Activated naive CD4-positive, alpha-beta T cell treated with anti-CD3 and anti-CD28 coated beads for 36 hours (primary cell): ENCODE results near the gene EPC1. TPM values are rescaled to one million over a fixed set of nuclear protein-coding genes. Genes with fewer than 3 reads are reported as not detected.
A peak's percentile ranks its signal among the peaks of the same experiment; 100 is the strongest.
"Not testable (repeated sequence)": the region's sequence is repeated elsewhere in the genome, so short reads cannot be mapped to it uniquely, and the experiment has no call there.

Source experiments
- CTCF ChIA-PET: fragments of 350-600 bp; sonication (Branson Sonifier 250); formaldehyde crosslinking; loops from one replicate; lab custom pipeline; 2021; ENCODE audit warnings: antibody characterized with exemption; lab: Charles Lee
- DNase-seq: peaks from one replicate; pipeline ENCODE4 v3.0.0-alpha.2; 2020
- H3K27ac Mint-ChIP-seq: one replicate; pipeline ENCODE4 v1.8.0; 2021; ENCODE audit warnings: mild to moderate bottlenecking, mixed read lengths
- H3K27me3 Mint-ChIP-seq: one replicate; pipeline ENCODE4 v1.8.0; 2021; ENCODE audit warnings: low read depth, mixed read lengths
- H3K36me3 Mint-ChIP-seq: one replicate; pipeline ENCODE4 v1.8.0; 2021; ENCODE audit warnings: low read depth, mixed read lengths
- H3K4me1 Mint-ChIP-seq: one replicate; pipeline ENCODE4 v1.8.0; 2021; ENCODE audit warnings: low read depth, mixed read lengths
- H3K4me3 Mint-ChIP-seq: one replicate; pipeline ENCODE4 v1.8.0; 2021; ENCODE audit warnings: mild to moderate bottlenecking, moderate library complexity, mixed read lengths
- H3K9me3 Mint-ChIP-seq: one replicate; pipeline ENCODE4 v1.8.0; 2021; ENCODE audit warnings: mixed read lengths
- intact Hi-C: fragments of 100-400 bp; cut with micrococcal nuclease; formaldehyde crosslinking; loops from one replicate; pipeline ENCODE4 v1.15.1; 2023
- total RNA-seq, 2 experiments: library from RNA; stranded (reverse); gene quantifications; one replicate each; pipeline ENCODE4 v1.2.3, GENCODE V29; 2021

The EPC1 gene
- total RNA-seq, 2 experiments from 2014 or later = 29.4 to 33.5 TPM

DNA sequence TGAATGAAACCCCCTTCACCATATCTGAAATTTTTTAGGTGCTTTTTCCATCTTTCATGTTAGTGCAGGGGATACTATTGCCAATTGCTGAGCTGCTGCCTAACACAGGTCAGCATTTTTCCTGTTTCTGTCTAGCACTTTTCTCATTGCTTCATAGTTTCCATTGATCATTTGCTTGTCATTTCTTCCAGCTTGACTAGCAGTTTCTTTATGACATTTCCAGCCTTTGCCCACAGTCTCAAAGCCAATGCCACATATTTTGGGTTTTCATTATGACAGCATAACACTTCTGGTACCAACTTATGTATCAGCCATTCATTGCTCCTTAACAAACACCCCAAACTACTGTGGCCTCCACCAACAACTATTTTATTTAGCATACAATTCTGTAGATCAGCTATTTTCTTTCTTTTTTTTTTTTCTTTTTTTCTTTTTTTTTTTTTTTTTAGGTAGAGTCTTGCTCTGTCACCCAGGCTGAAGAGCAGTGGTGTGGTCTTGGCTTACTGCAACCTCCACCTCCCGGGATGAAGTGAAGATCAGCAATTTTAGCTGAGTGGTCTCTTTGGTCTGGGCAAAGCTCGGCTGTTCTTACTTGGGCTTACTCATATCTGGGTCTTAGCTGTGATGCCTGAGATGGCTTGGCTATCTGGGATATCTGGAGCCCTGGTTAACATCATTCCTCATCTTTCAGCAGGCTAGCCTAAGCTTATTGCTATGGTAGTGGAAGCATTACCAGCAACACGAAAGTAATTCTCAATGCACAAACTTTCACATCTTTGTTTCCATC is 102.3 kb downstream of the EPC1 start:
- intact Hi-C loops = loop anchor here (1.0 to 10.0 kb wide), 15 partner anchors 54 to 1010 kb away; partner anchors contain the start of genes CCDC7 and ITGB1
- CTCF ChIA-PET = interaction anchor here (0.6 to 1.1 kb wide), 5 partner anchors 11 to 900 kb away, joined by 3 to 7 read pairs (median 3); no protein-coding TSS in a partner anchor
- Mint-ChIP-seq H3K36me3 (no peaks in the 10 kb centered on the region), H3K9me3 (no peaks in the 10 kb centered on the region), H3K27me3 (no peaks in the 10 kb centered on the region), H3K27ac (peak overlapping the region; percentile 59), H3K4me1 (peaks cover 19% of the 10 kb centered on the region), H3K4me3 (no peak overlapping the region)
- peak; percentile 57 for DNase-seq

GRCh38 chr10:32244011-32244410 is 102.9 kb downstream of the EPC1 start:
- Mint-ChIP-seq H3K4me1 (peaks cover 16% of the 10 kb centered on the region), H3K27me3 (no peaks in the 10 kb centered on the region), H3K4me3 (no peak overlapping the region), H3K9me3 (no peaks in the 10 kb centered on the region), H3K36me3 (no peaks in the 10 kb centered on the region), H3K27ac (no peak overlapping the region)
- intact Hi-C loops = loop anchor here (1.0 to 10.0 kb wide), 15 partner anchors 53 to 1011 kb away; partner anchors contain the start of genes CCDC7 and ITGB1
- CTCF ChIA-PET = interaction anchor here (0.6 to 1.1 kb wide), 3 partner anchors 12 to 901 kb away, joined by 3 to 7 read pairs (median 3); no protein-coding TSS in a partner anchor
- no peak for DNase-seq

DNA sequence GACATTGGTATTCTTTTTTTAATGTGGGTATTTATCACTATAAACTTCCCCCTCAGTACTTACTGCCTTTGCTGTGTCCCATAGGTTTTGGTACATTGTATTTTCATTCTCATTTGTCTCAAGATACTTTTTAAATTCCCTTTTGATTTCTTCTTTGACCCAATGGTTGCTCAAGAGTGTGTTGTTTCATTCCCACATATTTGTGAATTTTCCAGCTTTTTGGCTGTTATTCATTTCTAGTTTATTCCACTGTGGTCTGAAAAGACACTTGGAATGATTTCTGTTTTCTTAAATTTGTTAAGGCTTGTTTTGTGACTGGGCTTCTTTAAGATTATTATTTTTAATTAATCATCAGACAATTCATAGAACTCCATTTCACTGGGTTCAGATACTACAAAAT is 105.0 kb downstream of the EPC1 start:
- Mint-ChIP-seq H3K27me3 (no peaks in the 10 kb centered on the region), H3K9me3 (no peaks in the 10 kb centered on the region), H3K4me3 (no peak overlapping the region), H3K27ac (no peak overlapping the region), H3K36me3 (no peaks in the 10 kb centered on the region), H3K4me1 (peaks cover 16% of the 10 kb centered on the region)
- intact Hi-C loops = loop anchor here (5.0 to 10.0 kb wide), 3 partner anchors 765 to 1013 kb away; no protein-coding TSS in a partner anchor
- no peak for DNase-seq
- CTCF ChIA-PET = interaction anchor here (0.7 to 1.2 kb wide), 2 partner anchors 52 to 125 kb away, joined by 3 to 4 read pairs; no protein-coding TSS in a partner anchor

DNA sequence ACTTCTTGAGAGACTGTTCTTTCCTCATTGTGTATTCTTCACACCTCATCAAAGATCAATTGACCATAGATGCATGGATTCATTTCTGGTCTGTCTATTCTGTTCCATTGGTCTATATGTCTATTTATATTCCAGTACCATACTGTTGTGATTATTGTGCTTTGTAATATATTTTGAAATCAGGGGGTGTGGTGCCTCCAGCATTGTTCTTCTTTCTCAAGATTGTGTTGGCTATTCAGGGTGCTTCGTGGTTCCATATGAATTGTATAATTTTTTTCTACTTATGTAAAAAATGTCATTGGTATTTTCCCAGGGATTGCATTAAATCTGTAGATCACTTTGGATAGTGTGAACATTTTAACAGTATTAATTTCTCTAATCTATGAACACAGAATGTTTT is 106.5 kb downstream of the EPC1 start:
- Mint-ChIP-seq H3K4me1 (peaks cover 13% of the 10 kb centered on the region), H3K27ac (no peak overlapping the region), H3K27me3 (no peaks in the 10 kb centered on the region), H3K4me3 (no peak overlapping the region), H3K36me3 (no peaks in the 10 kb centered on the region), H3K9me3 (no peaks in the 10 kb centered on the region)
- intact Hi-C loops = loop anchor here (5.0 to 10.0 kb wide), 3 partner anchors 767 to 1014 kb away; no protein-coding TSS in a partner anchor
- DNase-seq = no peak
- CTCF ChIA-PET = no interaction called here

GRCh38 chr10:32239769-32240168 is 107.2 kb downstream of the EPC1 start:
- intact Hi-C loops = loop anchor here (5.0 to 10.0 kb wide), 3 partner anchors 768 to 1015 kb away; no protein-coding TSS in a partner anchor
- Mint-ChIP-seq H3K4me1 (peaks cover 9% of the 10 kb centered on the region), H3K27ac (no peak overlapping the region), H3K27me3 (no peaks in the 10 kb centered on the region), H3K9me3 (no peaks in the 10 kb centered on the region), H3K4me3 (no peak overlapping the region), H3K36me3 (no peaks in the 10 kb centered on the region)
- CTCF ChIA-PET = no interaction called here
- DNase-seq = no peak

GRCh38 chr10:32237644-32238345 is 109.2 kb downstream of the EPC1 start:
- no peak overlapping the region for H3K4me3 Mint-ChIP-seq
- H3K27me3 Mint-ChIP-seq = no peaks in the 10 kb centered on the region
- H3K4me1 Mint-ChIP-seq = no peaks in the 10 kb centered on the region
- intact Hi-C loops = no loop called here
- H3K36me3 Mint-ChIP-seq = no peaks in the 10 kb centered on the region
- no peaks in the 10 kb centered on the region for H3K9me3 Mint-ChIP-seq
- no peak overlapping the region for H3K27ac Mint-ChIP-seq
- CTCF ChIA-PET = no interaction called here
- no peak for DNase-seq

- no peaks in the 10 kb centered on the region for H3K27me3 Mint-ChIP-seq
- DNase-seq = no peak
- CTCF ChIA-PET = no interaction called here
- no peaks in the 10 kb centered on the region for H3K4me1 Mint-ChIP-seq
- no peak overlapping the region for H3K27ac Mint-ChIP-seq
- no peak overlapping the region for H3K4me3 Mint-ChIP-seq
- H3K36me3 Mint-ChIP-seq = no peaks in the 10 kb centered on the region
- H3K9me3 Mint-ChIP-seq = no peaks in the 10 kb centered on the region
- intact Hi-C loops = no loop called here
Measured at GRCh38 chr10:32234471-32234870, 112.5 kb downstream of the EPC1 start.

GRCh38 chr10:32233375-32233774 is 113.6 kb downstream of the EPC1 start:
- H3K4me1 Mint-ChIP-seq, H3K9me3 Mint-ChIP-seq, H3K27ac Mint-ChIP-seq, DNase-seq, CTCF ChIA-PET, H3K36me3 Mint-ChIP-seq, H3K4me3 Mint-ChIP-seq, intact Hi-C loops, H3K27me3 Mint-ChIP-seq: not testable (repeated sequence)

DNA sequence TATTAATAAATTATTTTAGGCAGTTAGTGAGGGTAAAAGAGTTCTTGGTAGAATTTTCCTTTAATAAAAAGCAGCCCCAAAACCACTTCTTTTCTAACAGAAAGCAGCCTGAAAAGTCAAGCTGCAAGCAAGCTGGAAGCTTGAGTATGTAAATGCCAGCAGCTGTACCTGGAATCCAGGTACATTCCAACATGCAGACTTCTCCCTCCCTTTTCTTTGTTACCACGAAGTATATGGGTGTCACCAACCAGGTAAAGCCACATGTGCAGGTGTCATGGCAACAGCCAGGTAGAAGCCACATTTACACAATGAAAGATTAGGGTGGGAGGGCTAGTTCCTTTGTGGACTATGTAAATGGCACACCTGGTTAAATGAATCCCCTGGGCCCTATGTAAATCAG is 114.6 kb downstream of the EPC1 start:
- Mint-ChIP-seq H3K36me3 (no peaks in the 10 kb centered on the region), H3K9me3 (no peaks in the 10 kb centered on the region), H3K27ac (no peak overlapping the region), H3K4me1 (no peaks in the 10 kb centered on the region), H3K27me3 (no peaks in the 10 kb centered on the region), H3K4me3 (no peak overlapping the region)
- no peak for DNase-seq
- intact Hi-C loops = no loop called here
- CTCF ChIA-PET = interaction anchor here (0.6 kb wide), 1 partner anchor 190 kb away, joined by 3 read pairs; no protein-coding TSS in a partner anchor

DNA sequence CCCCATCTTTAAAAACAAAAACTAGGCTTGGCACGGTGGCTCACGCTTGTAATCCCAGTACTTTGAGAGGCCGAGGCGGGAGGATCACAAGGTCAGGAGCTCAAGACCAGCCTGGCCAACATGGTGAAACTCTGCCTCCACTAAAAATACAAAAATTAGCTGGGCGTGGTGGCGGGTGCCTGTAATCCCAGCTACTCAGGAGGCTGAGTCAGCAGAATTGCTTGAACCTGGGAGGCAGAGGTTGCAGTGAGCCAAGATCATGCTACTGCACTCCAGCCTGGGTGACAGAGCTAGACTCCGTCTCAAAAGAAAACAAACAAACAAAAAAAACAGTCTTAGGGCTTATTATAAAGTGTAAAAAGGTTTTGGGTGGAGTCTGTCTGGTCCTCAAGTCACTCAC is 117.2 kb downstream of the EPC1 start:
- H3K4me1 Mint-ChIP-seq, DNase-seq, H3K36me3 Mint-ChIP-seq, H3K4me3 Mint-ChIP-seq, H3K27ac Mint-ChIP-seq, H3K27me3 Mint-ChIP-seq, H3K9me3 Mint-ChIP-seq, CTCF ChIA-PET, intact Hi-C loops: not testable (repeated sequence)

DNA sequence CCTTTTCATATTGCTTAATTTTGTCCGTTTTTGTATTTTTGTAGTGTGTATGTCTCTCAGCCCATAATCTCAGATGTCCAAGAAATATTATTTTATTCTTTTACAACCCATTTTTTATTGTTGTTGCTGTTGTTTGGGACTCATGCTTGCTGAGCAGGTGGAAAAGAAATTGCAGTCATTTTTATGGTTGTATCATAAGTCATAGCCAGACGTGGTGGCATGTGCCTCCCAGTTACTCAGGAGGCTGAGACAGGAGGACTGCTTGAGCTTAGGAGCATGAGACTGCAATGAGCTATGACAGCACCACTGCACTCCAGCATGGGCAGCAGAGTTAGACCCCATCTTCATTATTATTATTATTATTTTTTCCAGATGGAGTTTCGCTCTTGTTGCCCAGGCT is 117.8 kb downstream of the EPC1 start:
- no peaks in the 10 kb centered on the region for H3K4me1 Mint-ChIP-seq
- H3K4me3 Mint-ChIP-seq = no peak overlapping the region
- CTCF ChIA-PET = interaction anchor here (1.2 kb wide), 1 partner anchor 18 kb away, joined by 3 read pairs; no protein-coding TSS in a partner anchor
- no peak overlapping the region for H3K27ac Mint-ChIP-seq
- intact Hi-C loops = no loop called here
- no peaks in the 10 kb centered on the region for H3K27me3 Mint-ChIP-seq
- no peaks in the 10 kb centered on the region for H3K9me3 Mint-ChIP-seq
- DNase-seq = no peak
- no peaks in the 10 kb centered on the region for H3K36me3 Mint-ChIP-seq

DNA sequence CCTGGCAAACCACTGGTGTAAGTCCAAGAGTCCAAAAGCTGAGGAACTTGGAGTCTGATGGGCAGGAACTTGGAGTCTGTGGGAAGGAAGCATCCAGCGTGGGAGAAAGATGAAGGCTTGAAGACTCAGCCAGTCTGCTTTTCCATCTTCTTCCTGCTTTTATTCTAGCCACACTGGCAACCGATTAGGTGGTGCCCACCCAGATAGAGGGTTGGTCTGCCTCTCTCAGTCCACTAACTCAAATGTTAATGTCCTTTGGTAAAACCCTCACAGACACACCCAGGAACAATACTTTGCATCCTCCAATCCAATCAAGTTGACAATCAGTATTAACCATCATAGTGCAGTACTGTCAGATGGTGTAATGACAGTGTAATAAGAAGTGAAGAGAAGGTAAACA is 119.2 kb downstream of the EPC1 start:
- peaks cover 1% of the 10 kb centered on the region for H3K9me3 Mint-ChIP-seq

More for the DNA sequence above, 119.2 kb downstream of the EPC1 start:
- DNase-seq = no peak
- CTCF ChIA-PET = no interaction called here
- no peaks in the 10 kb centered on the region for H3K36me3 Mint-ChIP-seq
- no peaks in the 10 kb centered on the region for H3K27me3 Mint-ChIP-seq
- no peak overlapping the region for H3K27ac Mint-ChIP-seq
- no peak overlapping the region for H3K4me3 Mint-ChIP-seq
- intact Hi-C loops = no loop called here
- H3K4me1 Mint-ChIP-seq = no peaks in the 10 kb centered on the region
